Tibial artery (tissue), 4 donors: ENCODE measurements around the gene ZNF649.

Source experiments
- DNase-seq, 2 donors: peaks; one replicate each; pipeline ENCODE4 v3.0.0-alpha.2; 2019
- H3K27ac ChIP-seq, 2 donors: fragments of 200-600 bp; sonication (generic) in 1 of 2; 1 replicate in 1 of 2; 2 replicates in 1 of 2; pipeline ENCODE4 v1.5.1; 2018 to 2019; ENCODE audit warnings: mild to moderate bottlenecking in 1 of 2
- H3K27me3 ChIP-seq, 2 donors: fragments of 200-600 bp; sonication (generic) in 1 of 2; one replicate each; pipeline versions ENCODE4 v1.5.1 to v1.6.0; 2016 to 2019
- H3K36me3 ChIP-seq, 3 donors: fragments of 200-600 bp; sonication (generic) in 2 of 3; one replicate each; pipeline ENCODE4 v1.5.1; 2016 to 2019; ENCODE audit warnings: mild to moderate bottlenecking in 2 of 3
- H3K4me1 ChIP-seq, 4 donors: fragments of 200-600 bp; sonication (generic) in 2 of 4; 1 replicate in 3 of 4; 2 replicates in 1 of 4; pipeline ENCODE4 v1.5.1; 2016 to 2019
- H3K4me3 ChIP-seq, 2 donors: fragments of 200-600 bp; sonication (generic) in 1 of 2; 1 replicate in 1 of 2; 2 replicates in 1 of 2; pipeline ENCODE4 v1.5.1; 2018 to 2019; ENCODE audit warnings: mild to moderate bottlenecking in 2 of 2
- H3K9me3 ChIP-seq, 3 donors: fragments of 200-600 bp; sonication (generic) in 1 of 3; one replicate each; pipeline ENCODE4 v1.5.1; 2016 to 2019
- CTCF ChIP-seq, 2 experiments: fragments of 200-600 bp in 1 of 2; fragments of 450-650 bp in 1 of 2; IDR thresholded peaks; one replicate each; pipeline ENCODE4 v1.5.1; 2017 to 2019; ENCODE audit warnings: antibody characterized with exemption in 2 of 2, mild to moderate bottlenecking in 1 of 2, moderate library complexity in 1 of 2
- intact Hi-C: fragments of 100-400 bp; cut with DNase I; formaldehyde crosslinking; loops from one replicate; pipeline ENCODE4 v1.15.0; 2023; ENCODE audit warnings: low total_unique reads

ZNF649 gene

GRCh38 chr19:51884713-51885112 is 20.1 kb downstream of the ZNF649 start:
- Histone ChIP-seq H3K27ac (no peak overlapping the region), H3K27me3 (no peaks in the 10 kb centered on the region), H3K9me3 (peaks cover 3 to 46% (median 6%) of the 10 kb centered on the region in 3 donors), H3K4me3 (no peak overlapping the region), H3K36me3 (peaks cover 20 to 54% (median 30%) of the 10 kb centered on the region in 3 donors), H3K4me1 (peaks cover 0 to 14% (median 2%) of the 10 kb centered on the region in 4 donors)
- DNase-seq: no peak
- intact Hi-C loops: no loop called here
- no peak for TF ChIP-seq CTCF (IDR thresholded peaks at IDR 0.05)

- Histone ChIP-seq H3K27ac (no peak overlapping the region), H3K36me3 (peaks cover 36 to 64% (median 45%) of the 10 kb centered on the region in 3 donors), H3K9me3 (peaks cover 0 to 48% (median 9%) of the 10 kb centered on the region in 3 donors), H3K27me3 (no peaks in the 10 kb centered on the region), H3K4me3 (no peak overlapping the region), H3K4me1 (peaks cover 0 to 9% (median 0%) of the 10 kb centered on the region in 4 donors)
- intact Hi-C loops: no loop called here
- DNase-seq: no peak
- no peak for TF ChIP-seq CTCF (IDR thresholded peaks at IDR 0.05)
Observed at GRCh38 chr19:51882518-51882917, 22.3 kb downstream of the ZNF649 start.

GRCh38 chr19:51873097-51873496 is 31.7 kb downstream of the ZNF649 start:
- H3K27me3 ChIP-seq: no peaks in the 10 kb centered on the region
- H3K36me3 ChIP-seq: peaks cover 77 to 94% (median 82%) of the 10 kb centered on the region in 3 donors
- H3K9me3 ChIP-seq: peaks cover 28 to 99% (median 68%) of the 10 kb centered on the region in 3 donors
- no peak for DNase-seq
- no peaks in the 10 kb centered on the region for H3K4me1 ChIP-seq
- no peak overlapping the region for H3K4me3 ChIP-seq
- intact Hi-C loops: no loop called here
- no peak overlapping the region for H3K27ac ChIP-seq
- no peak for TF ChIP-seq CTCF (IDR thresholded peaks at IDR 0.05)

GRCh38 chr19:51861870-51862622 is 42.8 kb downstream of the ZNF649 start:
- no peak overlapping the region for H3K4me3 ChIP-seq
- H3K36me3 ChIP-seq: peaks cover 23 to 77% (median 68%) of the 10 kb centered on the region in 3 donors
- H3K27ac ChIP-seq: no peak overlapping the region
- H3K27me3 ChIP-seq: no peaks in the 10 kb centered on the region
- H3K4me1 ChIP-seq: no peaks in the 10 kb centered on the region
- no peak for TF ChIP-seq CTCF (IDR thresholded peaks at IDR 0.05)
- H3K9me3 ChIP-seq: peaks cover 21 to 99% (median 82%) of the 10 kb centered on the region in 3 donors
- no peak for DNase-seq
- intact Hi-C loops: no loop called here
